ENCODE results near the gene ACAD11. TPM values are rescaled to one million over a fixed set of nuclear protein-coding genes. Genes with fewer than 3 reads are reported as not detected.

ACAD11 gene
- total RNA-seq, 1 experiment from 2014 or later: 12.6 TPM

- CTCF ChIA-PET: interaction anchor here (2.9 kb wide), 1 partner anchor 18 kb away, joined by 11 read pairs; no protein-coding TSS in a partner anchor
- Histone ChIP-seq H3K9me2 (ENCODE audit: insufficient read depth) (no peaks in the 10 kb centered on the region), H3K27me3 (ENCODE audit: insufficient read depth, low read length) (no peaks in the 10 kb centered on the region), H3K9ac (ENCODE audit: low read length) (peak within 1 kb of the TSS; percentile 92), H3K9me3 (ENCODE audit: control insufficient read depth in 1 of 2, insufficient read depth in 1 of 2, low read depth in 1 of 2, low read length in 2 of 2) (no peaks in the 10 kb centered on the region), H2AFZ (ENCODE audit: low read depth, low read length, poor library complexity, severe bottlenecking) (peak within 1 kb of the TSS; percentile 83), H3K4me3 (replicated peaks in 1 of 2; ENCODE audit: low read depth in 1 of 2, low read length in 2 of 2) (peak within 1 kb of the TSS; percentile 72 to 87), H3K4me1 (ENCODE audit: control insufficient read depth in 1 of 2, insufficient read depth in 2 of 2, low read length in 2 of 2) (peaks cover 0 to 16% of the 10 kb centered on the region in 2 experiments; a peak in 2 of 4 replicates), H3K4me2 (ENCODE audit: low read length) (peak within 1 kb of the TSS; percentile 82), H3K36me3 (ENCODE audit: control insufficient read depth in 1 of 2, insufficient read depth in 2 of 2, low read length in 2 of 2) (no peaks in the 10 kb centered on the region), H4K20me1 (ENCODE audit: insufficient read depth) (no peaks in the 10 kb centered on the region), H3K79me2 (ENCODE audit: insufficient read depth, low read length) (peaks cover 59% of the 10 kb centered on the region), H3K27ac (ENCODE audit: low read depth, low read length) (peak within 1 kb of the TSS; percentile 89)
- TF ChIP-seq POLR2AphosphoS5 (IDR thresholded peaks at IDR 0.05; ENCODE audit: low read depth, low read length) (peak; percentile 74), EGR1 (IDR thresholded peaks at IDR 0.05; ENCODE audit: low read depth) (peak; percentile 20; the same call in 1 of the 2 replicates), ZFX (IDR thresholded peaks at IDR 0.05) (peak; percentile 96), ELF1 (IDR thresholded peaks at IDR 0.05; ENCODE audit: borderline replicate concordance, low read depth) (peak; percentile 40), SIN3A (IDR thresholded peaks at IDR 0.05; ENCODE audit: low read depth) (no peak), FOSL1 (IDR thresholded peaks at IDR 0.05; ENCODE audit: low read depth) (0 out of 2 replicates have a peak, but pooled peaks have one; percentile 5), CBX3 (IDR thresholded peaks at IDR 0.05; ENCODE audit: low read depth) (no peak), POLR2A (IDR thresholded peaks at IDR 0.05; ENCODE audit: borderline replicate concordance, extremely low read depth, insufficient read depth, insufficient read length) (peak; percentile 68), EZH2 (IDR thresholded peaks at IDR 0.05) (no peak), TCF7L2 (IDR thresholded peaks at IDR 0.05; ENCODE audit: borderline replicate concordance, extremely low read depth, insufficient read depth, insufficient read length) (peak; percentile 66), SP1 (IDR thresholded peaks at IDR 0.05; ENCODE audit: low read depth) (peak; percentile 24; the same call in 1 of the 2 replicates)
- DNase-seq (ENCODE audit: low read depth, low spot score) (peak; percentile 43), ATAC-seq (peak; percentile 72)
- no TSS peak for BruUV-seq (replicated peaks)
- RAD21 ChIA-PET (ENCODE audit: low non-redundant PET in 1 of 2, low total read pairs in 2 of 2, uncharacterized antibody in 2 of 2, unreplicated experiment in 2 of 2): no interaction called here
- POLR2A ChIA-PET: interaction anchor here (1.0 to 1.7 kb wide), 3 partner anchors 9 to 820 kb away, joined by 3 to 4 read pairs (median 3); no protein-coding TSS in a partner anchor
- intact Hi-C loops (cut with micrococcal nuclease): no loop called here
Observed at GRCh38 chr3:132660052-132660810, 622 bp upstream of the ACAD11 start, which contains the start of gene UBA5. TSS of gene UBA5 (plus strand) at chr3:132660329. CDS start at chr3:132660538, 209 bp downstream.

All from HCT116 (cell line).